Measurements from ENCODE around the gene PLCL2.
"Not testable (repeated sequence)": the region's sequence is repeated elsewhere in the genome, so short reads cannot be mapped to it uniquely, and the experiment has no call there.

The PLCL2 gene

DNA sequence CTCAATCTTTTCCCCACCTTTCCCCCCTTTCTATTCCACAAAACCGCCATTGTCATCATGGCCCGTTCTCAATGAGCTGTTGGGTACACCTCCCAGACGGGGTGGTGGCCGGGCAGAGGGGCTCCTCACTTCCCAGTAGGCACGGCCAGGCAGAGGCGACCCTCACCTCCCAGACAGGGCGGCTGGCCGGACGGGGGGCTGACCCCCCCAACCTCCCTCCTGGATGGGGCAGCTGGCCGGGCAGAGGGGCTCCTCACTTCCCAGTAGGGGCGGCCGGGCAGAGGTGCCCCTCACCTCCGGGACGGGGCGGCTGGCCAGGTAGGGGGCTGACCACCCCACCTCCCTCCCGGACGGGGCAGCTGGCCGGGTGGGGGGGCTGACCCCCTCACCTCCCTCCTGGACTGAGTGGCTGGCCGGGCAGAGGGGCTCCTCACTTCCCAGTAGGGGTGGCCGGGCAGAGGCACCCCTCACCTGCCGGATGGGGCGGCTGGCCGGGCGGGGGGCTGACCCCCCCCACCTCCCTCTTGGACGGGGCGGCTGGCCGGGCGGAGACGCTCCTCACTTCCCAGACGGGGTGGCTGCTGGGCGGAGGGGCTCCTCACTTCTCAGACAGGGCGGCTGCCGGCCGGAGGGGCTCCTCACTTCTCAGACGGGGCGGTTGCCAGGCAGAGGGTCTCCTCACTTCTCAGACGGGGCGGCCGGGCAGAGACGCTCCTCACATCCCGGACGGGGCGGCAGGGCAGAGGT is 95.2 kb downstream of the PLCL2 start:
- not testable (repeated sequence) for DNase-seq

DNA sequence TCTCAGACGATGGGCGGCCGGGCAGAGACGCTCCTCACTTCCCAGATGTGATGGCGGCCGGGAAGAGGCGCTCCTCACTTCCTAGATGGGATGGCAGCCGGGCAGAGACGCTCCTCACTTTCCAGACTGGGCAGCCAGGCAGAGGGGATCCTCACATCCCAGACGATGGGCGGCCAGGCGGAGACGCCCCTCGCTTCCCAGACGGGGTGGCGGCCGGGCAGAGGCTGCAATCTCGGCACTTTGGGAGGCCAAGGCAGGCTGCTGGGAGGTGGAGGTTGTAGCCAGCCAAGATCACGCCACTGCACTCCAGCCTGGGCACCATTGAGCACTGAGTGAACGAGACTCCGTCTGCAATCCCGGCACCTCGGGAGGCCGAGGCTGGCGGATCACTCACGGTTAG is 95.8 kb downstream of the PLCL2 start:
- DNase-seq = not testable (repeated sequence)

DNA sequence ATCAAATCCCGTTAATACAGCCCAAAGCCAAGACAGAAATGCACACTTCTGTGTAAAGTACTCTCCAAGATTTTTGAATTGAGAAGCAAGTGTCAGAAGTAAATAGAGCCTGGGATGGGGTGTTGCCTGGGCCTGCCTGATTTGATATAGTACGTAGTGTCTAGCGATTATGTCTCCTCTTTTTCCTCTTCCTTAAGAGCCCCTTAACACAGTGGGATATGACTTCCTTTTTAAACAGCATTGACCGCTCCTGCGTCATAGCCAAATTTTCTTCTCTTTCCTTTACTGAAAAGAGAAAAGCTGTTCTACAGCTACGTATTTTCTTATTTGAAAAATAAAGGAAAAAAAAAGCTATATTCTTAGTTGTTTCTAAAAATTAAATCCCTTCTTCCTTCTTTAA is 97.7 kb downstream of the PLCL2 start:
- DNase-seq = no peak

DNA sequence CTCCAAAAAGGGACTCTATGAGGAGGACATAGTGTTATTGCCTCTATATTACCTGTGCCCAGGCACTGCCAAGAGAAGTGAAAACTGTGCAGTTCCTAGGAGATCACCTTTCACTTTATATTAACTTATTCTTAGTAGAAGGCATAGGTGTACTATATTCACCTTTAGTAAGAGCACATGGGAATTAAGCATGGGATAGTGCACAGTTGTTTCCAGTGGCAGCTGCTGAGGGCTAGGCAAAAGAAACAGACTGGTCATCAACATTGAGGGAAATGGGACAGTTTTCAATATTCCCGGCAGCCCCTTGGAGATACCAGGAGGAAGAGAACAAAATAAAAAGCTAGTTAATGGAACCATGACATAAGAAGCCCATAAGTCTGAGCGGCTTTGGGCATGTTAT is 100.9 kb downstream of the PLCL2 start:
- DNase-seq = no peak

DNA sequence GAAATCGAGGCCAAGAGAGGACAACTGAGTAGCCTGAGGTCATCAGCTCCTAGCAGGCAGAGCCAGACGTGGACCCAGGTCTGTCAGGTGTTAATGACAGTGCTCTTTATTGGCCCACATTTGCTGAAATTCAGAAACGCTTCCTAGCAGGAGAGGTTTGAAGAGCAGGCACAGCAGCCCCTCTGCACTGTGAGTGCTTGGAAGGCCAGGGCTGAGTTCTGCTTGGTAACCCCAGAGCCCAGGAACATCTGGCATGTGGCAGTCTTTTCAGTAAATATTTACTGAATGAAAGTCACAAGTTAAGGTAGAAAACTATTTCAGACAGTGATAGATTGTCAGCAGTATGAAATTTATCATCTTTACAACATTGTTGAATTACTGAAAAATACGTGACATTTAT is 102.4 kb downstream of the PLCL2 start:
- DNase-seq = no peak

DNA sequence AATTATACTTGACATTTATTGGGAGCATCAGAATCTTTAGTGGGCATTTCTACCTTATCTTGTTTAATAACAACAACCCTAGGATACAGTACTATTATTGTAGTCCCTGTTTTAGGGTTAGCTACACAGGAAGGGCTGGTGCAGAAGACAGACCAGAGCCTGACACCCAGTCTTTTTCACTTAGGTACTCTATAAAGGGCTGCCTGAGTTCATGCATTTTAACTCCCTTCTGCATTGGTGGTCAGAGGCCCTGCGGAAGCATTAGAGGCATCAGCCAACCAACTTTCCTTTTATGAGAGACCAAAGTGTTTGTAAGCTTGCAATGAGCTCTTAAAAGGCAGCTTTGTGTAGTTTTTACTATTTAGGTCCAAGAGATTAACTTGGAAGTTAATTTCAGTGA is 105.4 kb downstream of the PLCL2 start:
- no peak for DNase-seq

DNA sequence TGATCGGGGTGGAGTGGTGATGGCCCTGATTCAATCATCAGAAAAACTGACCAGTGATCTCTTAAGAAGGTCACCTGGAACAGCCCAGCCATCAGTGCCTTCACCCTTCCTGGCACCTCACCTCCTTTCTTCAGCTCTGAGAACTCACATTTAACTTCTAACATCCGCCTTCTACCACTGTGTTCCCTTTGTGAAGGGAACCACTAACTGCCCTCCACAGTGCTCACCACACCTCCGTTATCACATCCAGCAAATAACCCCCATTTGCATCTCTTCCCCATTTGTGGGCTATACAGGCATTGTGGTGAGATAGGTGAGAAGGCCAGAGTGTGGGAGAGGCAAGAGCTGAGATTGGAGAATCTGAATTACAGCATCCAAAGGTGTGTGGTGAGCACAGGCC is 107.4 kb downstream of the PLCL2 start:
- no peak for DNase-seq

DNA sequence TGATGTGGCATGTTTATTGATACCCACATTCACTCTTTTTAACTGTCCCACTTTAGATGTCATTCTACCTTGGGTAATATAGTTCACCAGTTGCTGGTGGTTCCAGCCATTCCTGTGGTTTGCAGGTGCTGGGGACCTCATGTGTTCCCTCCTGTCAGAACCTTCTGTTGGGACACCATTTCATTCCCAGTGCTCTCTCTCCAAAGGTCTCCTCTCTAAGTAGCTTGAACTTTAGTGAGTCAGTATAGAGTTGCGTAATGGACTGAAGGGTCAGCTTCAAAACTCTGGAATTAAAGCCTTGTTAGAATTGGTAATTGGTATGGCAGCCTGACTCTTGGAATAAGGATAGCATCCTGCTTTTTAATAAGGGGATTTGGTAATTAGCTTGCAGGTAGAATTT is 108.5 kb downstream of the PLCL2 start:
- no peak for DNase-seq

DNA sequence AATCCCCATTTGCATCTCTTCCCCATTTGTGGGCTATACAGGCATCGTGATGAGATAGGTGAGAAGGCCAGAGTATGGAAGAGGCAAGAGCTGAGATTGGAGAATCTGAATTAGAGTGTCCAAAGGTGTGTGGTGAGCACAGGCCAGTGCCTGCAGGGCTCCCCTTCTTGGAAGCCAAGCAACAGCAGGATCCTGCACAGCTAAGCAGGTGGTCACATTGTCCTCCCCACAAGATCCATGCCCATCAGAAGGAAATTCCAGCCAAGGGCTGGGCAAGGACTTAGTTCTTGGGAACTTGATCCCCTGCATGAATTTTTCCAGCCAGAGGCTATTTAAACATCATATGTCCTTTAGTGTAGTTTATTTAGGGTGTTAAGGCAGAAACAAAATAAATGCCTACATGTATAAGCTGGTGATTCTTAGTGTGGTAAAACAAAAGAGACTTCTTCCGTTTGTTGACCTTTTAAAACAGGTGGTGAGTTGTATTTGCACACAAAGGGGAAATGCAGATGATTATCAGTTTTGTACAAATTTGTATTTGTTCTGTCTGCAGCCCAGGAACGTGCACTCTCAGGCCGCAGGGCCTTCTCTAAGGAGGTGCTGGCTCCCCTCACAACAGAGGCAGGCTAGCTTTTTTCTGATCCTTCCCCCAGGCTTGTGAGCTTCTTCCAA is 110.2 kb downstream of the PLCL2 start:
- DNase-seq = no peak

DNA sequence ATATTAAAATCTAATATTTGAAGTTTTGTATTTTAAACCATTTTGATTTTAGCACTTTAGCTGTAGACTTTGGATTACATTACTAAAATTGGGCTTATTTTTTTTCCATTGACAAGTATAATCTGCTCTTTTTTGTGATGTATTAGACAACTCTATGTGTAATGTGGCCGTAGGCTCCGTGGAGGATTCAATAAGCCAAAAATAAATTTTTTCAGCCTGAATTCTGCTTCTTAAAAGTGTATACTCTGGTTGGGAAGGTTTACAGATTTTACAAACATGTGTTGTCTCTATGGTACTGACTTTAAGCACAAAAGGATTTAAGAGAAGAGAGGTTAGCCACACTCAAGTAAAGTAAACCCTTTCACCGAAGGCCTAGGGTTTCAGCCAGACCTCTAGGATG is 110.8 kb downstream of the PLCL2 start:
- DNase-seq = no peak

DNA sequence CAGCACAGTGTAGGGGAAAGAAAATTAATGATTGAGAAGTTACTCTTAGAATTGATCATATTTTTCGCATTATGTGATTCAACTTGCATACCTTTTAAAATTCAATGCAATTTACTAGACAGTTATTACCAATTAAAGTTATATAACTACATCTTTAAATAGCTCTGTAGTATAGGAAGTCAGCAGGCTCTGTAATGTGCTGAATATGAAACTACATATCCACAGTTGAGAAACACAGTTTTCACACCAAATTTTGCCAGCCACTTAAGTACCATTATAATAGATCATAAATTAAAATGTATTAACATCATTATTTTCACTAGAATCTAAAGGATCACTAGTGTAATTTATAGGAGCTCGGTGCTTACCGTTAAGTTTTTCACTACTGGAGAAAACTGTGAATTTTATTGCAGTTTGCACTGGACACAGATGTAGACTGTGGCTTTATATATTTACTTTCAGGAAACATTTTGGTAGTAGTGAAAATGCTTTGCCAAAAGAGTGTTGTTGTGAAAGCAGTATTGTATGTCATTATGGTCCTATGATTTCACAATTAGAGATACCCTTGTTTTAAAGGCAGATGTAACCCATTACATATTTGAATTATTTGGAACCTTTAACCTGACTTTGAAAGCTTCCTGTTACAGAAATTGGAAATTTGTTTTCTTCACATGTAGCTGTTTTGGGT is 113.6 kb downstream of the PLCL2 start:
- DNase-seq = no peak

DNA sequence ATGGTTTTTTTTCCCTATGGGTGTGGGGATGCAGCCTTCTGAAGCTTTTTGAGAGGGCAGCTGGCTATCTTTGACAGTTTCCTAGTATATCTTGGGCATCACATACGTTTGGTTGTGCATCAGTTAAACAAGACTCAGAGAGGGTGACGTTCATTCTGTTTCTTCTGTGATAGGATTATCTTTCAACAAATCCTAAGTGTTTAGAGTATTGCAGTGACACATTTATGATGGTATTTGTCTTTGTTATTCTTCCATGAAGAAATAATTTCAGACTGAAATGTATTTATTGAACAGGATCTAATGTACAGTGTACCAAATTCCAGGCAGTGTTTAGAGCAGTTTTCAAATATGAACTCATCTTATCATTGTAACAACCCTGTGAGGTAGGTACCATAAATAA is 114.4 kb downstream of the PLCL2 start:
- no peak for DNase-seq

DNA sequence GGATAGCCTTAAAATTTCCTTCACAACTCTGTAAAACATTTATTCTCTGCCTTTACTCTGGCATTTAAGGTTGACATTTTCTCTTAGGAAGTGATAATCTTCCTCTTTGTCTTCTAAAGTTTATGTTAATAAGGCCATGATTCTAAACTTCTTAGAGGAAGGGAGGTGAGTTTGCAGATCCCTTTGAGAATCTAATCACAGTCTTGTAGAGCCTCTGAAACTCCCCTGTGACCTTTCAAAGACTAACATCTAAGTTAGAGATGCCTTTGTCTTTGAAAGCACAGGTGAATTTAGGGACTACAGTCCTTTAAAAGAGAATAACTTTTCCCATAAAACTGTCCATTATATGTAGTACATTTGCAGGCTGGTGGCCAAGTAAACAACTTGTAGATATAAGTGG is 115.1 kb downstream of the PLCL2 start:
- DNase-seq = no peak

DNA sequence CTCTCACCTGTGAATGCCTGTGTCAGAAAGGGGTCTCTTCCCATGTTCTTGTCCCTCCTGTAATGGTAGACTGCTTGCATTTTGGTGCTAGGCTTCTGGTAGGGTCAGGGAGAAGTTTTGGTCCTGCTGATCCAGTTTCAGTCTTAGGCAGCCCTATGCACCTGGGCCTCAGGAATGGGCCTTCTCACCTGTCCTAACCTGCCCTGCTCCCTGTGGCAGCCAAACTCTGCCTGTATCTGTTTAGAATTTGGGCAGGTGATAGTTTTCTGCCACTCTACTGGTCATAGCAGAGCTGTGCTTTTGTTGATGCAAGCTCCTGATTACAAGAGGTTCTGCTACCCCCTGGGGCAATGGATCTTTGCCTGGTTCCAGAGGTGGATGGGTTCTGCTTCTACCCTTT is 118.7 kb downstream of the PLCL2 start:
- DNase-seq = no peak

DNA sequence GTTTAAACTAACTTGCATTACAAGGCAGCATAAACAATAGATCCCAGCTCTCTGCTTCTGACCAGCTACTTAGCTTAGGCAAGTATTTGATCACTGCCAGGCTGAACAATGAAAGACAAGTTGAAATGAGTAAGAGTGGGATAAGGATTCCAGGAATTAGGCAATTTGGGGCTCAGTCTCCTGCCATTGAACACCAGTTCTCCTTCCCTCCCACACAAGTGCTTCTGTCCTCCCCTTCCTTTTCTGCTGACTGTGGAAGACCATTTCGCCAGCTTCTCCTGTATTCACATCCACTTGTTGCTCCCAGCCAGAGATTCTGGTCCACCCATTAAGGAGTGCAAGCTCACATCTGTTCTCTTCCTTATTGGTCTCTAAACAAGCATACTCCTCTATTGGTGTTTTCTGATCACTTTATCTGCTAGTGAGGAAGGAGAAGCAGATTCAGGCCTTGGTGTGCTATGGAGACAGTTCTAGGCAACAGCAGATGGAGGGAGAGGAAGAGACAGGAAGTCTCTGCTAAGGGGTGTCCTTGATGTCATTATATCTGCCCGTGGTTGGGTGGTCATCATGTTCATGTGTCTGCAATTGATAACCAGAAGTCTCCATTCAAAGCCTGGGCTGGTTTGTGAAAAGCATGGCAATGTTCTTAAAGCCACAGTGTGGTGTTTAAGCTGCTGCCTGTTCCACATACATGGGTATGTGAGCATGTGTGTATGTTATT is 121.5 kb downstream of the PLCL2 start:
- no peak for DNase-seq

DNA sequence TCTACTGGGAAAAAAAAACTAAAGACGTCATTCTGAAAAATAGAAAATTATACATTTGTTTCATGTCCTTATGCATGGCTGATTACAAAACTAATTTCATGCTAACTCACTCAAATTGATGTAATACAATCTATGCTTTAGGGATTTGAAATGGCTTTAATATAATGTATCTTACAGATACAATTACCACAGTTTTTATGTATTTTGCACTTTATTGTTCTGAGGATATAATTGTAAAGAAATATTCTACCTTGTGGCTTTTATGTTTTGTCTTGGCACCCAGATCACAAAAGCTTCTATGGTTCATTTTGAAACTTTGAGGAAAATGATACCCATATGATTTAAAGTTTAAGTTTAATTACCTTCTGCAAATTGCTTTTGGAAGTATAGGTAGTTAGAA is 122.5 kb downstream of the PLCL2 start:
- no peak for DNase-seq

DNA sequence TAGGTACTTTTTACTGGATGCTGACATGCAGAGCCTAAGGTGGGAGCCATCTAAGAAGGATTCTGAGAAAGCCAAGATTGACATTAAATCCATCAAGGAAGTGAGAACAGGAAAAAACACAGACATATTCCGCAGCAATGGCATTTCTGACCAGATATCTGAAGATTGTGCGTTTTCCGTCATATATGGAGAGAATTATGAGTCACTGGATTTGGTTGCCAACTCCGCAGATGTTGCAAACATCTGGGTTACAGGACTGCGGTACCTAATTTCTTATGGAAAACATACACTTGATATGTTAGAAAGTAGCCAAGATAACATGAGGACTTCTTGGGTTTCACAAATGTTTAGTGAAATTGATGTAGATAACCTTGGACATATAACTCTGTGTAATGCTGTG is 125.1 kb downstream of the PLCL2 start:
- DNase-seq = no peak

DNA sequence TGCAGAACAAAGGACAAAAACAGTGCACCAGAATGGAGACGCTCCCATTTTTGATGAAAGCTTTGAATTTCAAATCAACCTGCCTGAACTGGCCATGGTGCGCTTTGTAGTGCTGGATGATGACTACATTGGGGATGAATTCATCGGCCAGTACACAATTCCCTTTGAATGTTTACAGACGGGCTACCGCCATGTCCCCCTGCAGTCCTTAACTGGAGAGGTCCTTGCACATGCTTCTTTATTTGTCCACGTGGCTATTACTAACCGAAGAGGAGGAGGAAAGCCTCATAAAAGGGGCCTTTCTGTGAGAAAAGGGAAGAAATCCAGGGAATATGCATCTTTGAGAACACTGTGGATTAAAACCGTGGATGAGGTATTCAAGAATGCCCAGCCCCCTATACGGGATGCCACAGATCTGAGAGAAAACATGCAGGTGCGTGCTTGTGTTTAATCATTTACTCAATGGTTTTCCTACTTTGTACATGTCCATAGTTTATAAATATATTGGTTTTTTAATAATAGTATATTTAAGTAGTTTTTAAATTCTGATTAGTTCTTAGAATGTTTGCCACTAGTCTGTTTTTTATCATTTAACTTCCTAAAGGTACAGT is 127.1 kb downstream of the PLCL2 start:
- DNase-seq = no peak

DNA sequence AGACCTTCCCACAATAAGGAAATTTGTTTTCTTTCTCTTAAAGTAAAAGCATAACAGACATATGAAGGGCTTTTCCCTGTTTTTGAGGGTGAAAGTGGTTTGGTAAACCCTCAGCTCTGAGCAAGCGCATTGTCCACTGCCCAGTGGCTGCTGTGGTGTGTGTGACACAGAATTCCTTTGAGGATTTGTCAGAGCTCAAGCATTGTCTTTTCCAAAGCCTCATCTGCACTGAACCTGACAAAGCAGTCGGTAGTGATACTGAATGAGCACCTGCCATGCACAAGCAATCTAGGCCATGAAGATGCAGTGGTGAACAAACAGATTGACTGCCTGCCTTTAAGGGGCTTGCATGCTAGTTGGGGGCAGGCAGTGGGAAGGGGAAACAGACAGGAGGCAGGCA is 128.3 kb downstream of the PLCL2 start:
- no peak for DNase-seq

DNA sequence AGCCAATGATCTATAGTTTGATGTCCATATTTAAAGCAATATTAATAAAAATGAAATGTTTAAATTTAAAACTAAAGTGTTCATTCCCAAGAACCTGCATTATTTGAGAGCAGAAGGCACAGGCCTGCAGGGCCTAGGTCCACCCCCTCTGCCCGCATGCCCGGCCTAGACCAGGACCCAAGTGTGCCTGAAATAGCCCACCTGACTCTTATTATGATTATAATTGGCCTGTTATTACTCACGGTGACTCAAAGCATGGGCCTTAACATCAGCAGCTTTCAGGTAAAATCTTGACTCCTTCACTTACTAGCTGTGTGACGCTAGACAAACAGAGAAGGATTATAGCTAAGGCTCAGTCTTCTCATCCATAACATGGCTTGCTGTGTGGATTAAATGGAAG is 128.8 kb downstream of the PLCL2 start:
- no peak for DNase-seq

DNA sequence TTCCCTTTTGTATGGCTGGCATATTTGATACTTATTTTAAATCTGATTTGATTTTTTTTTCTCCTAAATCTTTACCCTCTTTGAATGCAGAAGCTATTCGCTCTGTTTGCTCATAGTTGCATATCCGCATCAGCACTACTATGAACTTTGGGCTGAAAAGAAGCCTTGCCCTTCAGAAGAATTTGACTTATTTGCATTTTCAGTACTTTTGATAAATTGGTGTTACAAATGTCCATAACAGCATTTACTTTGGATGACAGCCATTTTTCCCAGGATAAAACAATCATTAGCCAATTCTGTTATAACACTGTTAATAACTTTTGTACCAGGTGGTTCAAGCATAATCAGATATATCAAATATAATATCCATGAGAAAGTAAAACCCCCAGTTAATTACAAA is 129.5 kb downstream of the PLCL2 start:
- no peak for DNase-seq

DNA sequence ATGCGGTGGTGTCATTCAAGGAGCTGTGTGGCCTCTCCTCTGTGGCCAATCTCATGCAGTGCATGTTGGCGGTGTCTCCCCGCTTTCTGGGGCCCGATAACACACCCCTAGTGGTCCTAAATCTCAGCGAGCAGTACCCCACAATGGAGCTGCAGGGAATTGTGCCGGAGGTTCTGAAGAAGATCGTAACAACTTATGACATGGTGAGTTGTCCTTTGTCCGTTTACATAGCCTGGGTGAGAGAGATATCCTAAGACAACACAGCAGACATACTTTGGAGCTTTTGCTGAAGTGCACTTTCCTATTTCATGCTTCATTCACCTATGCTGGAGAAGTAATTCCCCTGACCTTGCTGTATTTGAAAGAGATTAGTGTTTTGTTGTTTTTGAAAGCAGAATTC is 130.0 kb downstream of the PLCL2 start:
- DNase-seq = no peak

DNA sequence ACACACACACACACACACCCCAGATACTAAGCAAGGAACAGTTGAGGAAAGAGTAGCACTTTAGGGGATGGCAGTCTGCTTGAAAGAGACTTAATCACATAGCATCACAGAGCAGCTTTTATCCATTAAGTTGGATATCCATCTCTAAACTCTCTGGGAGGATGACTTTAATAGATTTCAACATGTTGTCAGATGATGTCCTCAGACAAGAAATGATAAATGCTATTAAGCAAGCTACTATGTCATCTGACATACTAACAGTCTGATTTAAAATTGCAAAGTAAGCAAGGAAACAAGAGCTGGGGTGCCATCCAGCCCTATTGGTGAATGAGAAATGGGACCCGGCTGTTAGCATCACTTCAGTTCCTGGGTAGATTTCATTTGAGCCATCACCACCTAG is 136.9 kb downstream of the PLCL2 start:
- DNase-seq = no peak
